ENCODE results near the gene OR1K1. TPM values are rescaled to one million over a fixed set of nuclear protein-coding genes. Genes with fewer than 3 reads are reported as not detected.

Gene OR1K1
- not detected for total RNA-seq
- polyA plus RNA-seq = not detected
- long read RNA-seq, donor 1 = 0 reads
- long read RNA-seq, donor 2 = 0 reads
- long read RNA-seq, donor 3 = 0 reads

DNA sequence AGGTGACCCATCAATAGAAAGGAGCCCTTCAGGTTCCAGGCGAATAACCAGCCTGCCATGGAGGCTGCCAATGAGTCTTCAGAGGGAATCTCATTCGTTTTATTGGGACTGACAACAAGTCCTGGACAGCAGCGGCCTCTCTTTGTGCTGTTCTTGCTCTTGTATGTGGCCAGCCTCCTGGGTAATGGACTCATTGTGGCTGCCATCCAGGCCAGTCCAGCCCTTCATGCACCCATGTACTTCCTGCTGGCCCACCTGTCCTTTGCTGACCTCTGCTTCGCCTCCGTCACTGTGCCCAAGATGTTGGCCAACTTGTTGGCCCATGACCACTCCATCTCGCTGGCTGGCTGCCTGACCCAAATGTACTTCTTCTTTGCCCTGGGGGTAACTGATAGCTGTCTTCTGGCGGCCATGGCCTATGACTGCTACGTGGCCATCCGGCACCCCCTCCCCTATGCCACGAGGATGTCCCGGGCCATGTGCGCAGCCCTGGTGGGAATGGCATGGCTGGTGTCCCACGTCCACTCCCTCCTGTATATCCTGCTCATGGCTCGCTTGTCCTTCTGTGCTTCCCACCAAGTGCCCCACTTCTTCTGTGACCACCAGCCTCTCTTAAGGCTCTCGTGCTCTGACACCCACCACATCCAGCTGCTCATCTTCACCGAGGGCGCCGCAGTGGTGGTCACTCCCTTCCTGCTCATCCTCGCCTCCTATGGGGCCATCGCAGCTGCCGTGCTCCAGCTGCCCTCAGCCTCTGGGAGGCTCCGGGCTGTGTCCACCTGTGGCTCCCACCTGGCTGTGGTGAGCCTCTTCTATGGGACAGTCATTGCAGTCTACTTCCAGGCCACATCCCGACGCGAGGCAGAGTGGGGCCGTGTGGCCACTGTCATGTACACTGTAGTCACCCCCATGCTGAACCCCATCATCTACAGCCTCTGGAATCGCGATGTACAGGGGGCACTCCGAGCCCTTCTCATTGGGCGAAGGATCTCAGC, at the start of gene OR1K1:
TSS of gene OR1K1 (plus strand) at position 58 of the 995 bp plus-strand sequence. CDS start at position 58, 0 bp downstream.
- 93 to 95% (median 94%) methylated on average over 26 to 30 of the region's 30 CpGs for WGBS, 4 donors
- Histone ChIP-seq H3K27ac (no peak within 1 kb of the TSS), H3K27me3 (no peaks in the 10 kb centered on the region), H3K9me3 (peaks cover 0 to 3% (median 0%) of the 10 kb centered on the region in 12 donors), H3K4me1 (no peaks in the 10 kb centered on the region), H3K36me3 (no peaks in the 10 kb centered on the region), H3K4me3 (no peak within 1 kb of the TSS)
- intact Hi-C loops (cut with DNase I) = loop anchor here in 3 of 10 donors (10.0 kb wide), 3 partner anchors 426 to 676 kb away; partner anchors contain the start of gene PTGS1 (in 2 of the 3)
- TF ChIP-seq, protein P1, sequence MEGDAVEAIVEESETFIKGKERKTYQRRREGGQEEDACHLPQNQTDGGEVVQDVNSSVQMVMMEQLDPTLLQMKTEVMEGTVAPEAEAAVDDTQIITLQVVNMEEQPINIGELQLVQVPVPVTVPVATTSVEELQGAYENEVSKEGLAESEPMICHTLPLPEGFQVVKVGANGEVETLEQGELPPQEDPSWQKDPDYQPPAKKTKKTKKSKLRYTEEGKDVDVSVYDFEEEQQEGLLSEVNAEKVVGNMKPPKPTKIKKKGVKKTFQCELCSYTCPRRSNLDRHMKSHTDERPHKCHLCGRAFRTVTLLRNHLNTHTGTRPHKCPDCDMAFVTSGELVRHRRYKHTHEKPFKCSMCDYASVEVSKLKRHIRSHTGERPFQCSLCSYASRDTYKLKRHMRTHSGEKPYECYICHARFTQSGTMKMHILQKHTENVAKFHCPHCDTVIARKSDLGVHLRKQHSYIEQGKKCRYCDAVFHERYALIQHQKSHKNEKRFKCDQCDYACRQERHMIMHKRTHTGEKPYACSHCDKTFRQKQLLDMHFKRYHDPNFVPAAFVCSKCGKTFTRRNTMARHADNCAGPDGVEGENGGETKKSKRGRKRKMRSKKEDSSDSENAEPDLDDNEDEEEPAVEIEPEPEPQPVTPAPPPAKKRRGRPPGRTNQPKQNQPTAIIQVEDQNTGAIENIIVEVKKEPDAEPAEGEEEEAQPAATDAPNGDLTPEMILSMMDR (IDR thresholded peaks at IDR 0.05) = no peak
- no peak for TF ChIP-seq POLR2A (IDR thresholded peaks at IDR 0.05)
- DNase-seq (no peak), ATAC-seq (no peak)

DNA sequence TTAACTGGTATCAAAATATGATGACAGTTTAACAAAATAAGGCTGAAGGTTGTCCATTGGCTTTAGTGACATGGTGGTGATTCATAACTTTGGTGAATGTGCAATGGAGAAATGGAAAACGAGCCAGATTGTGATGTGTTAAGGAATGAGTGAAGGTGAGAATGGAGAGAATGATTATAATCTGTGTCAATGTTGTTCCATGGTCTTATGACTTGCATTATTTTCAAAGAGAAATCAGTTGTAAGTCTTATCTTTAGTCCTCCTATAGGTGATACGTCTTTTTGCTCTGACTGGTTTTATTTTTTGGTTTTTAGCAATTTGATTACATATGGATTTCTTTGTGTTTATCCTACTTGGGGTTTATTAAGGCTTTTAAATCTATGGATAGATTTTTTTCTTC, 45.1 kb upstream of the OR1K1 start:
- intact Hi-C loops (cut with DNase I) = no loop called here

GRCh38 chr9:122767817-122768216, 32.1 kb upstream of the OR1K1 start:
- Histone ChIP-seq H3K36me3 (no peaks in the 10 kb centered on the region), H3K27me3 (no peaks in the 10 kb centered on the region), H3K4me3 (no peak overlapping the region), H3K4me1 (no peaks in the 10 kb centered on the region), H3K27ac (no peak overlapping the region), H3K9me3 (peaks cover 0 to 53% (median 19%) of the 10 kb centered on the region in 12 donors)
- no peak for DNase-seq
- intact Hi-C loops (cut with DNase I) = no loop called here
- no peak for TF ChIP-seq POLR2A (IDR thresholded peaks at IDR 0.05)
- TF ChIP-seq, protein P1 (IDR thresholded peaks at IDR 0.05) = no peak
- ATAC-seq = no peak
- WGBS, 4 donors = 62 to 80% (median 74%) methylated on average over 4 of the region's 4 CpGs

More for the DNA sequence above, 45.1 kb upstream of the OR1K1 start:
- Histone ChIP-seq H3K9me3 (peaks cover 0 to 36% (median 9%) of the 10 kb centered on the region in 12 donors), H3K36me3 (no peaks in the 10 kb centered on the region), H3K27ac (no peak overlapping the region), H3K27me3 (no peaks in the 10 kb centered on the region), H3K4me1 (no peaks in the 10 kb centered on the region), H3K4me3 (no peak overlapping the region)
- TF ChIP-seq, protein P1 (IDR thresholded peaks at IDR 0.05) = no peak
- TF ChIP-seq POLR2A (IDR thresholded peaks at IDR 0.05) = no peak
- no peak for ATAC-seq
- 30 to 40% (median 36%) methylated on average over 2 of the region's 2 CpGs for WGBS, 4 donors
- no peak for DNase-seq

DNA sequence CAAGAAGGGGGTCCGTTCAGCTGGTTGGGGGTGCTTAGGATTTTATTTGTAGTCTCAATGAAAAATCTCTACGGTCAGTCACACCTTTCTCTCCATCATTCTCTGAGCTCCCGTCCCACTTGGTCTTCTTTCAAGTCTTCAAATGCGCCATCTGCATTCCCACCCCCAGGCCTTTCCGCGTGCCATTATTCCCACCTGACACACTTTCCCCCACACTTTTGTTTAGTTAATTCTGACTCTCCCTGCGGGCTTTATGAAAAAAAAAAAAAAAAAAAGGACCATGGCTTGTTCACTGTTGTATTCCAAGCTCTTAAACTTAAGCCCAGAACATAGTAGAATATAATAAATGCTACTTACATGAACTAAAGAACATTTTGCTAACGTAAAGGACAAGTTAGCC, 22.9 kb upstream of the OR1K1 start:
- ATAC-seq (no peak), DNase-seq (no peak)
- H3K27me3 ChIP-seq = no peaks in the 10 kb centered on the region
- peaks cover 0 to 22% (median 0%) of the 10 kb centered on the region in 12 donors for H3K9me3 ChIP-seq
- no peak overlapping the region for H3K4me3 ChIP-seq
- no peak for TF ChIP-seq POLR2A (IDR thresholded peaks at IDR 0.05)
- TF ChIP-seq, protein P1 (IDR thresholded peaks at IDR 0.05) = no peak
- H3K27ac ChIP-seq = no peak overlapping the region
- intact Hi-C loops (cut with DNase I) = no loop called here
- no peaks in the 10 kb centered on the region for H3K4me1 ChIP-seq
- no peaks in the 10 kb centered on the region for H3K36me3 ChIP-seq
- 82 to 86% (median 84%) methylated on average over 8 of the region's 8 CpGs for WGBS, 4 donors

All from heart left ventricle (tissue), 16 donors.